LNCaP clone FGC (cell line): ENCODE data around the gene DDAH2.
"Not testable (repeated sequence)": the region's sequence is repeated elsewhere in the genome, so short reads cannot be mapped to it uniquely, and the experiment has no call there.

Experiments
- DNase-seq: peaks from one replicate; pipeline ENCODE4 v3.0.0-alpha.2; 2011; ENCODE audit warnings: low read depth
- H3K4me3 ChIP-seq: 2 replicates; pipeline ENCODE4 v1.5.1; 2011; ENCODE audit warnings: mild to moderate bottlenecking, low read depth, low read length, control low read depth
- CTCF ChIP-seq: IDR thresholded peaks from 2 replicates; pipeline ENCODE4 v1.5.1; 2012; ENCODE audit warnings: mild to moderate bottlenecking; ENCODE audit not compliant: control insufficient read depth, insufficient read depth; ENCODE audit errors: extremely low read depth

DDAH2 gene

GRCh38 chr6:31712296-31712695 lies 16.8 kb downstream of the DDAH2 start:
- DNase-seq: peak; percentile 19
- no peak overlapping the region for H3K4me3 ChIP-seq
- peak; percentile 65 for TF ChIP-seq CTCF

DNA sequence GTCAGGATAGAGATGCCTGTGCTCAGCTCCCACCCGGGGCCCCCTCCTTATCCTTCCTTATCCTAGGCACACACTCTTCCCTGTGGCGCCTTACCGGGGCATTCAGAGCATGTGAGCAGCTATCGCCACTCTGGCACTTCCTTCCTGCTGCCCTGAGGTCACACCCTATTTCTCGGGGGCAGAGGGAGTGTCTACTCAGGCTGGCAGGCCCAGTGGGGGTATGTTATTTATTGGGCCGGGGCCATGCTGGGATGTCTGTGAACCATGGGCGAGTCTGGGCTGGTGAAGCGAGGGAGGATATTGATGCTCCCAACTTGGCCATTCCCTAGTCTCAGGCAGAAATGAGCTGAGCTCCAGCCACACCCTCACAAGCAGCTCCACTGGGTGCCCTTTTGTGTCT lies 17.9 kb downstream of the DDAH2 start:
- no peak overlapping the region for H3K4me3 ChIP-seq
- DNase-seq: no peak
- no peak for TF ChIP-seq CTCF

DNA sequence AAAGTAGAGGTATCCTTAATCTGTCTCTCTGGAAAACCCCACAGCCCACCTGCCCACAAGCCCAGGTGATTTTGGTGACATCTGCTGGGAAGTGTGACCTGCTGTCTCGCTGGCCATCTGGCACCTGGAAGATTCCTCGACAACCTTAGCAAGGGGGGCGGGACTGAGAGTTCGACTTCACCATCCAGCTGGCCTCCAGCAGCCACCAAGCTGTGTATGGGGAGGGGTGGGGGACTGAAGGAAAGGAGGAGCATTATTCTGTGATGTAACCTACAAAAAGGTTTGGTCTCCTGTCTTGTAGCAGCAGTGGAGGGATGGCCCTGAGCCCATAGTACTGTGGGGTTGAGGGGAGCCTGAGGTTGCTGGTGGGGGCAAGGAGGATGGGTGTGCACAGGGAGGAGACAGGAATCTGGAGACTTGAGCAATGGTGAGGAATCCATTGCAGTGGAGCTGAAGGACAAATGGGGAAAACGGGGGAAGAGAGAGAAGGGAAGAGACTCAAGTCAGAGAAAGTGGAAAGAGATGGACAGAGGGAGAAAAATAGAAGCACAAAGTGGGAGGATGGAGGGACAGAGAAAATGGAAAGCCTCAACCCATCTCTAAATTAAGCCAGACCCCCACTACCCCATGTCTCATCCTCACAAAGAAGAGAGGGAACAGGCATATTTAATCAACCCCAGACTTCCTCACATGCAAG lies 18.4 kb downstream of the DDAH2 start:
- H3K4me3 ChIP-seq: no peak overlapping the region
- no peak for TF ChIP-seq CTCF
- DNase-seq: no peak

DNA sequence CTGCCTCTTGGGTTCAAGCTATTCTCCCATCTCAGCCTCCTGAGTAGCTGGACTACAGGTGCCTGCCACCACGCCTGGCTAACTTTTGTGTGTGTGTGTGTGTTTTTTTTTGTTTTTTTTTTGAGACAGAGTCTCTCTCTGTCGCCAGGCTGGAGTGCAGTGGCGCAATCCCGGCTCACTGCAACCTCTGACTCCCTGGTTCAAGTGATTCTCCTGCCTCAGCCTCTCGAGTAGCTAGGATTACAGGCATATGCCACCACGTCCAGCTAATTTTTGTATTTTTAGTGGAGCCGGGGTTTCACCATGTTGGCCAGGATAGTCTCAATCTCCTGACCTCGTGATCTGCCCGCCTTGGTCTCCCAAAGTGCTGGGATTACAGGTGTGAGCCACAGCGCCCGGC lies 19.9 kb downstream of the DDAH2 start:
- not testable (repeated sequence) for H3K4me3 ChIP-seq, DNase-seq

GRCh38 chr6:31708224-31708623 lies 20.9 kb downstream of the DDAH2 start:
- H3K4me3 ChIP-seq: no peak overlapping the region
- no peak for TF ChIP-seq CTCF
- no peak for DNase-seq

GRCh38 chr6:31707701-31708100 lies 21.4 kb downstream of the DDAH2 start:
- no peak for TF ChIP-seq CTCF
- no peak for DNase-seq

DNA sequence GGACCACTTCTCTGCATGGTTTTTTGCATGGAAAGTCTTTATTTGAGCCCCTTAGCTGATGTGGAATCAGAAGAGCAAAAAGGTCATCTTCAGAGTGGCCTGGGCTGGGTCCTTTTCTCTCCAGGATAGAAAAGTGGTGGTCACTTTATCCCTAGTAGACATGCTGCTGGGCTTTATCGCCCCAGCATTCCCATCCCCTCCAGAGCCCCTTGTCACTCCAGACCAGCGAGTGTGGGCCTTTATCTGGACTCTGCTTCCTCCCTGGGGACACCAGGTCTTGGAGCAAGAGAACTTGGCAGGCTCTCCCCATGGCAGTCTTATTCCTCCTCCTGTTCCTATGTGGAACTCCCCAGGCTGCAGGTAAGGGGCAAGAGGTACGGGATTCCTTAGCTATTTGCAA lies 22.5 kb downstream of the DDAH2 start, which contains the start of gene LY6G6F:
TSS of gene LY6G6F (plus strand) at position 268 of the 400 bp plus-strand sequence. CDS start at position 309, 41 bp downstream.
- no peak for TF ChIP-seq CTCF
- DNase-seq: no peak
- no peak within 1 kb of the TSS for H3K4me3 ChIP-seq

More at GRCh38 chr6:31707701-31708100, 21.4 kb downstream of the DDAH2 start:
- no peak overlapping the region for H3K4me3 ChIP-seq
